Measurements from ENCODE around the gene CORT. TPM values are rescaled to one million over a fixed set of nuclear protein-coding genes. Genes with fewer than 3 reads are reported as not detected.

The CORT gene
- polyA plus RNA-seq, 2 of the 4 experiments (the other 2 are of a cell fraction) = 0.10 to 0.30 TPM

GRCh38 chr1:10431070-10431730 lies 18.6 kb upstream of the CORT start:
- peak overlapping the region; percentile 87 for H3K4me2 ChIP-seq
- peak overlapping the region; percentile 87 for H3K4me3 ChIP-seq
- CTCF ChIA-PET = interaction anchor here (0.7 to 6.6 kb wide), 14 partner anchors 8 to 237 kb away, joined by 3 to 63 read pairs (median 6); partner anchors contain the start of gene CORT
- peaks cover 18% of the 10 kb centered on the region for H3K4me1 ChIP-seq
- FAIRE-seq = no peak
- peak in 1 of 2 experiments; percentile 9; a peak in 3 of 6 replicates for ATAC-seq
- H3K9me3 ChIP-seq = no peaks in the 10 kb centered on the region
- H3K27ac ChIP-seq = peak overlapping the region; percentile 87 to 97
- POLR2A ChIA-PET = interaction anchor here (0.8 to 1.6 kb wide), 3 partner anchors 33 to 63 kb away, joined by 3 to 6 read pairs (median 3); partner anchors contain the start of gene PGD
- no peak for TF ChIP-seq SMC3 (IDR thresholded peaks at IDR 0.05)
- TF ChIP-seq EHF (CRISPR knock-in tag; IDR thresholded peaks at IDR 0.05) = no peak
- TF ChIP-seq KDM1A (IDR thresholded peaks at IDR 0.05; ENCODE audit: low read depth) = no peak
- TF ChIP-seq SREBF2 (IDR thresholded peaks at IDR 0.05) = no peak
- no peak for TF ChIP-seq BHLHE40 (IDR thresholded peaks at IDR 0.05; ENCODE audit: low read depth, low read length)
- no peak for TF ChIP-seq ZSCAN20 (CRISPR knock-in tag; IDR thresholded peaks at IDR 0.05)
- TF ChIP-seq BCL3 (IDR thresholded peaks at IDR 0.05) = no peak
- no peak for TF ChIP-seq CBX2 (IDR thresholded peaks at IDR 0.05; ENCODE audit: borderline replicate concordance, low read depth)
- TF ChIP-seq PHF8 (IDR thresholded peaks at IDR 0.05; ENCODE audit: borderline replicate concordance, low read depth) = no peak
- TF ChIP-seq TFCP2L1 (CRISPR knock-in tag; IDR thresholded peaks at IDR 0.05) = no peak
- no peak for TF ChIP-seq HEYL (CRISPR knock-in tag; IDR thresholded peaks at IDR 0.05)
- TF ChIP-seq EHMT2 (IDR thresholded peaks at IDR 0.05; ENCODE audit: low read depth) = no peak
- no peak for TF ChIP-seq ATOH8 (CRISPR knock-in tag; IDR thresholded peaks at IDR 0.05; ENCODE audit: low read depth)
- TF ChIP-seq HMGXB4 (CRISPR knock-in tag; IDR thresholded peaks at IDR 0.05; ENCODE audit: borderline replicate concordance) = no peak
- no peak for TF ChIP-seq RCOR1 (IDR thresholded peaks at IDR 0.05; ENCODE audit: low read depth, low read length)
- 40% methylated on average over 21 of the region's 30 CpGs for WGBS (ENCODE audit: missing lambda C conversion rate)
- no peak for DNase-seq (ENCODE audit: low read depth in 1 of 2, low spot score in 1 of 2)

DNA sequence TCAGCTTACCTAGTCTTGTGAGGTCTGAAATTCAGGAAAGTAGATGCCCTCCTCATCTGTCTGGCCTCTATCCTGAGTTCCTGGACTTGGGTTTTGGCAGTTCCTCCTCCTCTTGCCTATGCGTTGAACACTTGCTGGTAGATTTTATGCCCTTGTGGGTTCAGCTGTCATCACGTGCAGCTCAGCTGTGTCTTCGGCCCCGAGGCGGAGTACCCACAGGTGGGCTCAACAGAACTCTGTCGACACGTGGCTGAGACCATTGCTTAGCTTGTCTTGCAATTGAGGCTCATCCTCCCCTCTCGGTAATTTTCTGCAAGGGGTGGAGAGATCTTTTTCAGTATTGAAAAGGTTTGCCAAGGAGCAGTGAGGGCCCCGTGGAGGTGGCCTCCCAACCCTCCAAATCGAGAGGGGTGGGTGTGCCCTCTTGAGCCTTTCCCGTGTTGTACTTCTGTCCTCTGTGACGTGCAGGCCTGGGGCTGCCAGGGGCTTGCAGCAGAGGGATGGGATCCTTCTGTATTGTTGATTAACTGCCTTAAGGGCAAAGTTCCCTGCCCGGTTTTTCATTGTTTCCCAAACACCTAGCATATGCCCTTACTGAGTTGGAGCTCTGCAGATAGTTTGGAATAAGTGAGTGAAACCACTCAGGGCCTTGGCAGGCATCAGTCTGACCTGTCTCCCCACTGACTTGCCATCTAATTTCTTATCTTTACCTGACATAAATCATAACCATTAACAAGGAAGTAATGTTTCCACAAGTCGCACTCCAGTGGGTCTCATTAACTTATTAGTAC lies 16.7 kb upstream of the CORT start:
- POLR2A ChIA-PET = no interaction called here

More for the DNA sequence above, 16.7 kb upstream of the CORT start:
- no peak overlapping the region for H3K27ac ChIP-seq
- 75% methylated on average over 14 of the region's 14 CpGs for WGBS (ENCODE audit: missing lambda C conversion rate)
- peaks cover 12% of the 10 kb centered on the region; the same call in 2 of the 3 replicates for H3K4me1 ChIP-seq
- H3K4me3 ChIP-seq = no peak overlapping the region
- ATAC-seq (no peak), DNase-seq (ENCODE audit: low read depth in 1 of 2, low spot score in 1 of 2) (no peak), FAIRE-seq (no peak)
- H3K9me3 ChIP-seq = no peaks in the 10 kb centered on the region
- TF ChIP-seq CBX2 (IDR thresholded peaks at IDR 0.05; ENCODE audit: borderline replicate concordance, low read depth) (no peak), ZSCAN20 (CRISPR knock-in tag; IDR thresholded peaks at IDR 0.05) (no peak), POLR2A (IDR thresholded peaks at IDR 0.05; ENCODE audit: low read length) (no peak), ESRRA (IDR thresholded peaks at IDR 0.05; ENCODE audit: borderline replicate concordance, low read length) (no peak)
- TF ChIP-seq, protein P1, sequence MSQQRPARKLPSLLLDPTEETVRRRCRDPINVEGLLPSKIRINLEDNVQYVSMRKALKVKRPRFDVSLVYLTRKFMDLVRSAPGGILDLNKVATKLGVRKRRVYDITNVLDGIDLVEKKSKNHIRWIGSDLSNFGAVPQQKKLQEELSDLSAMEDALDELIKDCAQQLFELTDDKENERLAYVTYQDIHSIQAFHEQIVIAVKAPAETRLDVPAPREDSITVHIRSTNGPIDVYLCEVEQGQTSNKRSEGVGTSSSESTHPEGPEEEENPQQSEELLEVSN (IDR thresholded peaks at IDR 0.05; ENCODE audit: borderline replicate concordance, low read depth) = no peak
- CTCF ChIA-PET = interaction anchor here (1.3 to 6.6 kb wide), 3 partner anchors 9 to 60 kb away, joined by 3 to 63 read pairs (median 59); no protein-coding TSS in a partner anchor
- no peak overlapping the region for H3K4me2 ChIP-seq

All from A549 (cell line).